Measurements from ENCODE around the gene HYAL1.
A peak's percentile ranks its signal among the peaks of the same experiment; 100 is the strongest.

Gene HYAL1

GRCh38 chr3:50292159-50293078 lies 11.0 kb downstream of the HYAL1 start, which contains the start of gene IFRD2 (continued):
- TF ChIP-seq ZNF518A (tag by site-specific recombination; conservative IDR thresholded peaks at IDR 0.05; ENCODE audit: low read depth) (0 out of 2 replicates have a peak, but pooled peaks have one; percentile 29), YY2 (tag by site-specific recombination; IDR thresholded peaks at IDR 0.05) (peak; percentile 98), ZBTB20 (tag by site-specific recombination; IDR thresholded peaks at IDR 0.05) (peak; percentile 93), KLF1 (tag by site-specific recombination; IDR thresholded peaks at IDR 0.05) (peak; percentile 94), ZBTB17 (tag by site-specific recombination; IDR thresholded peaks at IDR 0.05) (peak; percentile 90), ZNF132 (tag by site-specific recombination; IDR thresholded peaks at IDR 0.05; ENCODE audit: borderline replicate concordance) (no peak), ZIC2 (tag by site-specific recombination; IDR thresholded peaks at IDR 0.05) (peak; percentile 30; the same call in 1 of the 2 replicates), ZEB2 (tag by site-specific recombination; IDR thresholded peaks at IDR 0.05) (peak; percentile 39; the same call in 1 of the 2 replicates), SCRT1 (tag by site-specific recombination; IDR thresholded peaks at IDR 0.05; ENCODE audit: borderline replicate concordance) (no peak), ZNF600 (tag by site-specific recombination; IDR thresholded peaks at IDR 0.05) (0 out of 2 replicates have a peak, but pooled peaks have one; percentile 29), ZNF658 (tag by site-specific recombination; IDR thresholded peaks at IDR 0.05) (no peak), ZNF391 (tag by site-specific recombination; IDR thresholded peaks at IDR 0.05; ENCODE audit: borderline replicate concordance, low read depth) (peak; percentile 17; the same call in 1 of the 2 replicates), ZNF76 (tag by site-specific recombination; IDR thresholded peaks at IDR 0.05; ENCODE audit: borderline replicate concordance, low read depth) (peak; percentile 100), ZNF837 (tag by site-specific recombination; IDR thresholded peaks at IDR 0.05) (no peak), KLF7 (tag by site-specific recombination; IDR thresholded peaks at IDR 0.05; ENCODE audit: borderline replicate concordance) (peak; percentile 96), ZXDB (tag by site-specific recombination; IDR thresholded peaks at IDR 0.05) (peak; percentile 72), PBX3 (CRISPR knock-in tag; IDR thresholded peaks at IDR 0.05) (0 out of 2 replicates have a peak, but pooled peaks have one; percentile 24), GLIS1 (tag by site-specific recombination; IDR thresholded peaks at IDR 0.05) (peak; percentile 41; the same call in 1 of the 2 replicates), KLF10 (tag by site-specific recombination; IDR thresholded peaks at IDR 0.05) (peak; percentile 43; the same call in 1 of the 2 replicates), ZNF239 (tag by site-specific recombination; IDR thresholded peaks at IDR 0.05) (no peak), ZBTB8A (tag by site-specific recombination; IDR thresholded peaks at IDR 0.05) (0 out of 2 replicates have a peak, but pooled peaks have one; percentile 38), ZNF114 (tag by site-specific recombination; IDR thresholded peaks at IDR 0.05) (no peak), ZFP69B (tag by site-specific recombination; IDR thresholded peaks at IDR 0.05) (peak; percentile 96)
- TF ChIP-seq, protein P1, sequence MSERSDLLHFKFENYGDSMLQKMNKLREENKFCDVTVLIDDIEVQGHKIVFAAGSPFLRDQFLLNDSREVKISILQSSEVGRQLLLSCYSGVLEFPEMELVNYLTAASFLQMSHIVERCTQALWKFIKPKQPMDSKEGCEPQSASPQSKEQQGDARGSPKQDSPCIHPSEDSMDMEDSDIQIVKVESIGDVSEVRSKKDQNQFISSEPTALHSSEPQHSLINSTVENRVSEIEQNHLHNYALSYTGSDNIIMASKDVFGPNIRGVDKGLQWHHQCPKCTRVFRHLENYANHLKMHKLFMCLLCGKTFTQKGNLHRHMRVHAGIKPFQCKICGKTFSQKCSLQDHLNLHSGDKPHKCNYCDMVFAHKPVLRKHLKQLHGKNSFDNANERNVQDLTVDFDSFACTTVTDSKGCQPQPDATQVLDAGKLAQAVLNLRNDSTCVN (tag by site-specific recombination; optimal IDR thresholded peaks at IDR 0.05): peak; percentile 99
- TF ChIP-seq, protein P2, sequence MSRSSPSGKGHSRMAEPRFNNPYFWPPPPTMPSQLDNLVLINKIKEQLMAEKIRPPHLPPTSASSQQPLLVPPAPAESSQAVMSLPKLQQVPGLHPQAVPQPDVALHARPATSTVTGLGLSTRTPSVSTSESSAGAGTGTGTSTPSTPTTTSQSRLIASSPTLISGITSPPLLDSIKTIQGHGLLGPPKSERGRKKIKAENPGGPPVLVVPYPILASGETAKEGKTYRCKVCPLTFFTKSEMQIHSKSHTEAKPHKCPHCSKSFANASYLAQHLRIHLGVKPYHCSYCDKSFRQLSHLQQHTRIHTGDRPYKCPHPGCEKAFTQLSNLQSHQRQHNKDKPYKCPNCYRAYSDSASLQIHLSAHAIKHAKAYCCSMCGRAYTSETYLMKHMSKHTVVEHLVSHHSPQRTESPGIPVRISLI (tag by site-specific recombination; IDR thresholded peaks at IDR 0.05): no peak
- TF ChIP-seq, protein P3, sequence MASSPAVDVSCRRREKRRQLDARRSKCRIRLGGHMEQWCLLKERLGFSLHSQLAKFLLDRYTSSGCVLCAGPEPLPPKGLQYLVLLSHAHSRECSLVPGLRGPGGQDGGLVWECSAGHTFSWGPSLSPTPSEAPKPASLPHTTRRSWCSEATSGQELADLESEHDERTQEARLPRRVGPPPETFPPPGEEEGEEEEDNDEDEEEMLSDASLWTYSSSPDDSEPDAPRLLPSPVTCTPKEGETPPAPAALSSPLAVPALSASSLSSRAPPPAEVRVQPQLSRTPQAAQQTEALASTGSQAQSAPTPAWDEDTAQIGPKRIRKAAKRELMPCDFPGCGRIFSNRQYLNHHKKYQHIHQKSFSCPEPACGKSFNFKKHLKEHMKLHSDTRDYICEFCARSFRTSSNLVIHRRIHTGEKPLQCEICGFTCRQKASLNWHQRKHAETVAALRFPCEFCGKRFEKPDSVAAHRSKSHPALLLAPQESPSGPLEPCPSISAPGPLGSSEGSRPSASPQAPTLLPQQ (tag by site-specific recombination; IDR thresholded peaks at IDR 0.05): peak; percentile 98
- TF ChIP-seq, protein P4, sequence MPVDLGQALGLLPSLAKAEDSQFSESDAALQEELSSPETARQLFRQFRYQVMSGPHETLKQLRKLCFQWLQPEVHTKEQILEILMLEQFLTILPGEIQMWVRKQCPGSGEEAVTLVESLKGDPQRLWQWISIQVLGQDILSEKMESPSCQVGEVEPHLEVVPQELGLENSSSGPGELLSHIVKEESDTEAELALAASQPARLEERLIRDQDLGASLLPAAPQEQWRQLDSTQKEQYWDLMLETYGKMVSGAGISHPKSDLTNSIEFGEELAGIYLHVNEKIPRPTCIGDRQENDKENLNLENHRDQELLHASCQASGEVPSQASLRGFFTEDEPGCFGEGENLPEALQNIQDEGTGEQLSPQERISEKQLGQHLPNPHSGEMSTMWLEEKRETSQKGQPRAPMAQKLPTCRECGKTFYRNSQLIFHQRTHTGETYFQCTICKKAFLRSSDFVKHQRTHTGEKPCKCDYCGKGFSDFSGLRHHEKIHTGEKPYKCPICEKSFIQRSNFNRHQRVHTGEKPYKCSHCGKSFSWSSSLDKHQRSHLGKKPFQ (tag by site-specific recombination; IDR thresholded peaks at IDR 0.05): no peak
